ENCODE measurements around the gene RBM4B.

DNA sequence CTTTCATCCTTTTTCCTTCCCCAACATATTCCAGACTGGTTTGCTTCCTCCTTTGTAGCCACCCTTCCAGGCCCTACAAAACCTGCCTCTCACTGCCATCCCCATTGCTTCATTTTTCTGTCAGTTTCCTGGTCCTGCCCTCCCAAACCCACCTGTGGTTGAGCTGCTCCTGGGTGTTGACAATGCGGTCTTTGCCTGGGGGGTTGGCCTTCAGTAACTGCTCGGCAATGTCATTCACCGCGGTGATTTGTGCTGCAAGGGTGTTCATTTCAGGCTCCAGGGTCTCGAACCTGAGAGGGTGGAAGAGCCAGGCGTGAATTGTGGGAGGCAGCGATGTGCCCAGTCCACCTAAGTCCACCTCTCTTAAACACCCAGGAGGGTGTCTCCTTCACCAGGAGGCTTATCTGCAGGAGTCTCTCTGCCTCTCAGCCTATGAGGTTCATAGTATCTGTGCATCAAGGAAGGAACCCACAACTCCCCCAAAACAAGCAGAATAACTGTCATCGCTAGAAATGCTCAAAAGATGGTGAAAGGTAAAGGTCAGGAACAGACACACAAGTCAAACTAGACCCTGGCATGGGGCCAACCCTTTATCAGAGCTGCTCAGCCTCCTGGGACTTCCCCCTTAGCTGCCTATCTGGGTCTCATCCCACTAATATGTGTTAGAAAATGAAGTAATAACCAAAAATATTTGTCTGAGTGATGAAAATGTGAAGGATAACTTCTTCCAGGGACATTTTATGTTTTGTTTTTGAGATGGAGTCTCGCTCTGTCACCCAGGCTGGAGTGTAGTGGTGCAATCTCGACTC is 23.9 kb upstream of the RBM4B start:
- no peak for TF ChIP-seq POLR2A (IDR thresholded peaks at IDR 0.05)
- TF ChIP-seq, protein P1, sequence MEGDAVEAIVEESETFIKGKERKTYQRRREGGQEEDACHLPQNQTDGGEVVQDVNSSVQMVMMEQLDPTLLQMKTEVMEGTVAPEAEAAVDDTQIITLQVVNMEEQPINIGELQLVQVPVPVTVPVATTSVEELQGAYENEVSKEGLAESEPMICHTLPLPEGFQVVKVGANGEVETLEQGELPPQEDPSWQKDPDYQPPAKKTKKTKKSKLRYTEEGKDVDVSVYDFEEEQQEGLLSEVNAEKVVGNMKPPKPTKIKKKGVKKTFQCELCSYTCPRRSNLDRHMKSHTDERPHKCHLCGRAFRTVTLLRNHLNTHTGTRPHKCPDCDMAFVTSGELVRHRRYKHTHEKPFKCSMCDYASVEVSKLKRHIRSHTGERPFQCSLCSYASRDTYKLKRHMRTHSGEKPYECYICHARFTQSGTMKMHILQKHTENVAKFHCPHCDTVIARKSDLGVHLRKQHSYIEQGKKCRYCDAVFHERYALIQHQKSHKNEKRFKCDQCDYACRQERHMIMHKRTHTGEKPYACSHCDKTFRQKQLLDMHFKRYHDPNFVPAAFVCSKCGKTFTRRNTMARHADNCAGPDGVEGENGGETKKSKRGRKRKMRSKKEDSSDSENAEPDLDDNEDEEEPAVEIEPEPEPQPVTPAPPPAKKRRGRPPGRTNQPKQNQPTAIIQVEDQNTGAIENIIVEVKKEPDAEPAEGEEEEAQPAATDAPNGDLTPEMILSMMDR (IDR thresholded peaks at IDR 0.05), result no peak

Measured in stomach (tissue), 4 donors.